ENCODE results near the gene BRPF1. TPM values are rescaled to one million over a fixed set of nuclear protein-coding genes. Genes with fewer than 3 reads are reported as not detected.

Gene BRPF1
- total and polyA plus RNA-seq, 10 of the 15 experiments (the other 5 are each of a cell fraction or from before 2014, with no cell fraction given): 1.2 to 25.3 (median 13.6) TPM

DNA sequence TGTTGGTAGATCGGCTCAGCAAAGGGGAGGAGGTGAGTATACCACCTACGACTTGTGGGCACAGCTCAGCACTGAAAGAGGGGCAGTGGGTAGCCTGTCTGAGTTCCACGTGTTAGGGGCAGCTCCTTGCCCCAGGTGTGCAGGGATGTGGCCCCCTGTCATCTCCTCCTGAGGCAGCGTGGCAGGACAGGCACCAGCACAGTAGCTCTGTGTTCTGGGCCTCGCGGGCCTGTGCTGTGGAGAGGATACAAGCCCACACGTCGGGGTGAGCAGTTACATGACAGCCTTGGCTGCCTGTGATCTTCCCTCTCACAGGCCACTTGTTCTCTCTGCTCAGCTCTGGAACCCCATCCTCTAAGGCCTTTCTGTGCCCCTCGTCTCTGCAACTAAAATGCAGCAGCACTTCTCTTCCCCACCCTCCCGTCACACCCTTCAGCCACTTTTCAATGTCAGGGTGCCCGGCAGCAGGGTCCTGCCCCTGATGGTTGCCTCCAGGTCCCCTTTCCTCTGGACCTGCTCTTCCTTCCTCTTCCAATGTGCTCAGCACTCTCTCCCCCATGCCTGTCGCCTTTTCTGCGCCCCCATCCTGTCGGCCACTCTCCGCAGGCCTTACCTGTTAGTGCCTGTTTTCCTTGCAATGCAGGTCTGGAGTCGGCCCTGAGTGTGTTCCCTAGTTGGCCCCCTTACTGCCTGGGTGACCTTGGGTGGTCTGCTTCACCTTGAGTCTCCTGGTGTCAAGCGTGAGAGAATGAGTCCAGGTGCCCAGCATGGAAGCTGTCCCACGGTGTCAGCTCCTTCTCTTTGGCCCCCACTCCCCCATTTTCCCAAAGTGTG lies 46.1 kb upstream of the BRPF1 start:
- intact Hi-C loops (cut with micrococcal nuclease; ENCODE audit: unreplicated experiment) (no loop called here), in situ Hi-C loops (cut with MboI) (no loop called here)
- Histone ChIP-seq H3K9me3 (replicated peaks; ENCODE audit: control insufficient read depth, insufficient read depth, low read length) (no peaks in the 10 kb centered on the region), H3K4me2 (ENCODE audit: control insufficient read depth, insufficient read depth) (no peak overlapping the region), H3K4me3 (no peak overlapping the region), H4K20me1 (ENCODE audit: control insufficient read depth, insufficient read depth) (0 out of 2 replicates have a peak, but pooled peaks cover 2% of the 10 kb centered on the region), H3K4me1 (ENCODE audit: control insufficient read depth, insufficient read depth, low read length) (no peaks in the 10 kb centered on the region), H3K27me3 (replicated peaks in 1 of 2; ENCODE audit: control insufficient read depth in 2 of 2, insufficient read depth in 2 of 2, low read length in 1 of 2) (no peaks in the 10 kb centered on the region), H3K36me3 (ENCODE audit: control insufficient read depth in 2 of 2, insufficient read depth in 2 of 2, low read length in 1 of 2) (peaks cover 33 to 47% of the 10 kb centered on the region in 2 experiments), H3K27ac (ENCODE audit: control insufficient read depth, insufficient read depth) (no peak overlapping the region), H2AFZ (ENCODE audit: control insufficient read depth, low read depth, low read length) (no peak overlapping the region), H3K9ac (ENCODE audit: control insufficient read depth, insufficient read depth, low read length) (no peak overlapping the region), H3K79me2 (ENCODE audit: control insufficient read depth, insufficient read depth, low read length) (no peaks in the 10 kb centered on the region)
- POLR2A ChIA-PET: no interaction called here
- CTCF ChIA-PET: no interaction called here
- no peak for DNase-seq (ENCODE audit: low read depth, low spot score)
- FAIRE-seq: no peak
- no peak for ATAC-seq
- no TSS peak for BruUV-seq (replicated peaks)
- RAD21 ChIA-PET (ENCODE audit: unreplicated experiment): no interaction called here
- 94% methylated on average over 18 of the region's 18 CpGs for WGBS (ENCODE audit: insufficient coverage, insufficient replicate concordance, low lambda C conversion rate, missing lambda C conversion rate)
- SMC1A ChIA-PET (ENCODE audit: uncharacterized antibody, unreplicated experiment): interaction anchor here (1.1 kb wide), 1 partner anchor 182 kb away, joined by 4 read pairs; no protein-coding TSS in a partner anchor
- TF ChIP-seq NFYA (IDR thresholded peaks at IDR 0.05; ENCODE audit: borderline replicate concordance, low read depth, low read length) (no peak), IKZF2 (IDR thresholded peaks at IDR 0.05) (no peak)

GRCh38 chr3:9686050-9686550 lies 45.4 kb upstream of the BRPF1 start:
- Histone ChIP-seq H3K4me3 (no peak overlapping the region), H2AFZ (ENCODE audit: control insufficient read depth, low read depth, low read length) (no peak overlapping the region), H3K27me3 (replicated peaks in 1 of 2; ENCODE audit: control insufficient read depth in 2 of 2, insufficient read depth in 2 of 2, low read length in 1 of 2) (no peaks in the 10 kb centered on the region), H3K4me1 (ENCODE audit: control insufficient read depth, insufficient read depth, low read length) (peaks cover 5% of the 10 kb centered on the region), H3K9me3 (replicated peaks; ENCODE audit: control insufficient read depth, insufficient read depth, low read length) (no peaks in the 10 kb centered on the region), H3K79me2 (ENCODE audit: control insufficient read depth, insufficient read depth, low read length) (no peaks in the 10 kb centered on the region), H3K4me2 (ENCODE audit: control insufficient read depth, insufficient read depth) (no peak overlapping the region), H4K20me1 (ENCODE audit: control insufficient read depth, insufficient read depth) (0 out of 2 replicates have a peak, but pooled peaks cover 2% of the 10 kb centered on the region), H3K9ac (ENCODE audit: control insufficient read depth, insufficient read depth, low read length) (no peak overlapping the region), H3K36me3 (ENCODE audit: control insufficient read depth in 2 of 2, insufficient read depth in 2 of 2, low read length in 1 of 2) (peaks cover 33 to 45% of the 10 kb centered on the region in 2 experiments), H3K27ac (ENCODE audit: control insufficient read depth, insufficient read depth) (no peak overlapping the region)
- WGBS (ENCODE audit: insufficient coverage, insufficient replicate concordance, low lambda C conversion rate, missing lambda C conversion rate): 64% methylated on average over 9 of the region's 9 CpGs
- BruUV-seq (replicated peaks): no TSS peak
- intact Hi-C loops (cut with micrococcal nuclease; ENCODE audit: unreplicated experiment): no loop called here
- ChIA-PET POLR2A (no interaction called here), RAD21 (ENCODE audit: unreplicated experiment) (no interaction called here), CTCF (interaction anchor here (0.7 kb wide), 1 partner anchor 41 kb away, joined by 3 read pairs; no protein-coding TSS in a partner anchor), SMC1A (ENCODE audit: uncharacterized antibody, unreplicated experiment) (interaction anchor here (1.1 kb wide), 1 partner anchor 183 kb away, joined by 4 read pairs; no protein-coding TSS in a partner anchor)
- FAIRE-seq: no peak
- no peak for DNase-seq (ENCODE audit: low read depth, low spot score)
- in situ Hi-C loops (cut with MboI): no loop called here
- ATAC-seq: no peak
- no peak for TF ChIP-seq RELA (IDR thresholded peaks at IDR 0.05; ENCODE audit: borderline replicate concordance, partially characterized antibody)
- no peak for TF ChIP-seq JUND (IDR thresholded peaks at IDR 0.05; ENCODE audit: low read depth, low read length)
- TF ChIP-seq, protein P1, sequence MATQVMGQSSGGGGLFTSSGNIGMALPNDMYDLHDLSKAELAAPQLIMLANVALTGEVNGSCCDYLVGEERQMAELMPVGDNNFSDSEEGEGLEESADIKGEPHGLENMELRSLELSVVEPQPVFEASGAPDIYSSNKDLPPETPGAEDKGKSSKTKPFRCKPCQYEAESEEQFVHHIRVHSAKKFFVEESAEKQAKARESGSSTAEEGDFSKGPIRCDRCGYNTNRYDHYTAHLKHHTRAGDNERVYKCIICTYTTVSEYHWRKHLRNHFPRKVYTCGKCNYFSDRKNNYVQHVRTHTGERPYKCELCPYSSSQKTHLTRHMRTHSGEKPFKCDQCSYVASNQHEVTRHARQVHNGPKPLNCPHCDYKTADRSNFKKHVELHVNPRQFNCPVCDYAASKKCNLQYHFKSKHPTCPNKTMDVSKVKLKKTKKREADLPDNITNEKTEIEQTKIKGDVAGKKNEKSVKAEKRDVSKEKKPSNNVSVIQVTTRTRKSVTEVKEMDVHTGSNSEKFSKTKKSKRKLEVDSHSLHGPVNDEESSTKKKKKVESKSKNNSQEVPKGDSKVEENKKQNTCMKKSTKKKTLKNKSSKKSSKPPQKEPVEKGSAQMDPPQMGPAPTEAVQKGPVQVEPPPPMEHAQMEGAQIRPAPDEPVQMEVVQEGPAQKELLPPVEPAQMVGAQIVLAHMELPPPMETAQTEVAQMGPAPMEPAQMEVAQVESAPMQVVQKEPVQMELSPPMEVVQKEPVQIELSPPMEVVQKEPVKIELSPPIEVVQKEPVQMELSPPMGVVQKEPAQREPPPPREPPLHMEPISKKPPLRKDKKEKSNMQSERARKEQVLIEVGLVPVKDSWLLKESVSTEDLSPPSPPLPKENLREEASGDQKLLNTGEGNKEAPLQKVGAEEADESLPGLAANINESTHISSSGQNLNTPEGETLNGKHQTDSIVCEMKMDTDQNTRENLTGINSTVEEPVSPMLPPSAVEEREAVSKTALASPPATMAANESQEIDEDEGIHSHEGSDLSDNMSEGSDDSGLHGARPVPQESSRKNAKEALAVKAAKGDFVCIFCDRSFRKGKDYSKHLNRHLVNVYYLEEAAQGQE (IDR thresholded peaks at IDR 0.05; ENCODE audit: low read depth, low read length): no peak
- TF ChIP-seq USF2 (IDR thresholded peaks at IDR 0.05; ENCODE audit: borderline replicate concordance, low read depth, low read length): no peak
- TF ChIP-seq BRCA1 (IDR thresholded peaks at IDR 0.05; ENCODE audit: low read depth, low read length): no peak
- no peak for TF ChIP-seq SMAD1 (IDR thresholded peaks at IDR 0.05; ENCODE audit: low read depth, partially characterized antibody)

Data from GM12878 (cell line).